Astrocyte of the spinal cord (primary cell): Measurements from ENCODE around the gene TUBA1A.
A peak's percentile ranks its signal among the peaks of the same experiment; 100 is the strongest.
"Not testable (repeated sequence)": the region's sequence is repeated elsewhere in the genome, so short reads cannot be mapped to it uniquely, and the experiment has no call there.

ENCODE experiments used
- DNase-seq: peaks from one replicate; pipeline ENCODE4 v3.0.0; 2011; ENCODE audit warnings: low read depth, low spot score
- H3K4me3 ChIP-seq: 2 replicates; pipeline ENCODE4 v1.5.1; 2011; ENCODE audit warnings: low read depth, mild to moderate bottlenecking, low read length, moderate library complexity
- in situ Hi-C: cut with HindIII; loops from 2 replicates; pipeline ENCODE4 v1.10.0; 2017; ENCODE audit warnings: low sequenced_read_pairs
- TF ChIP-seq, protein P1 (sequence below): IDR thresholded peaks from 2 replicates; pipeline ENCODE4 v1.5.1; 2012; ENCODE audit warnings: low read depth, mild to moderate bottlenecking, low read length, inconsistent platforms

Gene TUBA1A

DNA sequence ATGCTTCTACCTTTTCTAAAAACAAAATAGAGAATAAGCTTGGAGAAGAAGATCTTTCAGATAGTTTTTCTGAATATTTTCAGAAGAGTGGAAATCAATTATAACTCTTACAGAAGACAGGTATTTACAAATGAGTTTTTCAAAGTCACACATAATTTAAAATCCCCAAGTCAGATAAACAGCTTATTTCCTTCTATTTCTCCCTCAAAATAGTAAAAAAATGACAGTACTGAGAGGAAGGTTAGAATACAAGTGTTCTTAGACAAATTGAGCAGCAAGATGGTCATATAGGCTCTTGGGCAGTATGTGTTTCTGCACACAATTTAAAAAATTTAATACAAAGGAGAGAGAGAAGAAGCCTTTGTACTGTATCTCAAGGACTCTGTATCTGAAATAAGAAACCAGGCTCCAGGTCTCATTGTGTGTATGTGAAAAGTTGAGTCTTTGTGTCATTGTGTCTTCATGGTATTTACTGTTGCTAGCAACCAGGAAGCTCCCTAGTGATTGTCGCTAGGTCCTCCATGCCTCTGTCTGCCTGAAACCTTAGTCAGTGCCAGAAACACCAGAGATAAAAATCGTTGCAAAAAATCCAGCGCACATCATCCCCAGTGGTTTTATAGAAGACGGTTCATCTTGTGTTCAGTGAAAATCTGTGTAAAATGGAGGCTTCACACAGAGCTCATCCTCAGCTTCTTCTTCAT lies 12.9 kb upstream of the TUBA1A start:
- TF ChIP-seq, protein P1, sequence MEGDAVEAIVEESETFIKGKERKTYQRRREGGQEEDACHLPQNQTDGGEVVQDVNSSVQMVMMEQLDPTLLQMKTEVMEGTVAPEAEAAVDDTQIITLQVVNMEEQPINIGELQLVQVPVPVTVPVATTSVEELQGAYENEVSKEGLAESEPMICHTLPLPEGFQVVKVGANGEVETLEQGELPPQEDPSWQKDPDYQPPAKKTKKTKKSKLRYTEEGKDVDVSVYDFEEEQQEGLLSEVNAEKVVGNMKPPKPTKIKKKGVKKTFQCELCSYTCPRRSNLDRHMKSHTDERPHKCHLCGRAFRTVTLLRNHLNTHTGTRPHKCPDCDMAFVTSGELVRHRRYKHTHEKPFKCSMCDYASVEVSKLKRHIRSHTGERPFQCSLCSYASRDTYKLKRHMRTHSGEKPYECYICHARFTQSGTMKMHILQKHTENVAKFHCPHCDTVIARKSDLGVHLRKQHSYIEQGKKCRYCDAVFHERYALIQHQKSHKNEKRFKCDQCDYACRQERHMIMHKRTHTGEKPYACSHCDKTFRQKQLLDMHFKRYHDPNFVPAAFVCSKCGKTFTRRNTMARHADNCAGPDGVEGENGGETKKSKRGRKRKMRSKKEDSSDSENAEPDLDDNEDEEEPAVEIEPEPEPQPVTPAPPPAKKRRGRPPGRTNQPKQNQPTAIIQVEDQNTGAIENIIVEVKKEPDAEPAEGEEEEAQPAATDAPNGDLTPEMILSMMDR, result no peak
- H3K4me3 ChIP-seq, result no peak overlapping the region
- peak; percentile 88 for DNase-seq
- in situ Hi-C loops, result no loop called here

DNA sequence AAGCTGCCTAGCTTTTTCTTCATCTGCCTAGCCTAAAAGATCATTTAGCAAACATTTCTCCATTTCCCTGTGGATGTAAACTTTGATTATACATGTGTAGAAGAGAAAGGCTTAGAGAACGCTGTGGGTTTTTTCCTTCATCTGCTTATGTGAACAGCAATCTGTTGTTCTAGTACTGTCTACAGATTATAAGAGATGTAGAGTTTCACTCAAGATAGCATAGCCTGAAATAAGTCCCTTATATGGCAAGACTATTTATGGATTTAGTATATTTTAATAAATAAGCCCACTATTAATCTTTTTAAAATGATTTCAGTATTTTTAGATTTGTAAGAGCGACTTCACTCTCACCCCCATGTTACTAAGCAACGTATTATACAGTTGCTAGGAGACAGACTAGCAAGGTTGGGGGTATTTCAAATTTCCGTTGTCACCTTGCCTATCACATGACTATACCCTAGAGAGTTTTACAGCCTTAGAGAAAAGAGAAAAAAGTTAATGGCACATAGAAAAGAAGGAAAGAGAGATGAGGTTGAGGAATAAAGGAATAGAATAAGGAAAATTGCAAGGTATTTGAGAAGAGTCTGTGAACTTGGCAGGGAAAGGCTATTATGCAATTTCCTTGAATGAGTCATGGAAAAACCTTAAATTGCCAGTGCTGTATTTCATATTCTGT lies 12.2 kb upstream of the TUBA1A start:
- peak; percentile 92 for DNase-seq
- in situ Hi-C loops, result no loop called here
- peak overlapping the region; percentile 2 for H3K4me3 ChIP-seq
- TF ChIP-seq, protein P1, result no peak

DNA sequence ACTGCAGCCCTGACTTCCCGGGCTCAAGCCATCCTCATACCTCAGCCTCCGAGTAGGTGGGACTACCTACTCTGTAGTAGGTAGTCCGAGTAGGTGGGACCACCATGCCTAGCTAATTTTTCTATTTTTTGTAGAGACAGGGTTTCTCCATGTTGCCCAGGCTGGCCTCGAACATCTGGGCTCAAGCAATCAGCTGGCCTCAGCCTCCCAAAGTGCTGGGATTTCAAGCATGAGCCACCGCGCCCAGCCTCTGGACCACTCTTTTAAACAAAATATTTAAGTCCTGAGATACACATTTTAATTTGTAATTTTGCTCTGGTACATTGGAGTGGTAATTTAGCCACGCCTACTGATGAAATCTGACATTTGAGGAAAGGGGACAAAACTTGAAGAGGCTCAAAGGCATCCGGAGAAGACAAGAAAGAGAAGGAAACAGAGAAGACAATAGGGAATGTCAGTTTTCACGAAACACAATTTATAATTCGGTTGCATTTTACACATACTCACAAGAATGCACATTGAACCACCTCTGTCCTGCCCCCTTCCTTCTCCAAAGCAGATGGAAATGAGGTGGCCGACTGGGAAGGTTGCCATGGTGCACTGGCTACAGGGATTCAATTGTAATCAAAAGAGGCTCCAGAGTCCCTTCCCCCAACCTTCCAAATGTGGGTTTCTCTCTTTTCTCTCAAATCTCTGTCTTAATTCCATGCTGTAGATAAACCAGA lies 9.7 kb upstream of the TUBA1A start:
- in situ Hi-C loops, result no loop called here
- TF ChIP-seq, protein P1, result no peak
- no peak overlapping the region for H3K4me3 ChIP-seq
- peak; percentile 94 for DNase-seq

DNA sequence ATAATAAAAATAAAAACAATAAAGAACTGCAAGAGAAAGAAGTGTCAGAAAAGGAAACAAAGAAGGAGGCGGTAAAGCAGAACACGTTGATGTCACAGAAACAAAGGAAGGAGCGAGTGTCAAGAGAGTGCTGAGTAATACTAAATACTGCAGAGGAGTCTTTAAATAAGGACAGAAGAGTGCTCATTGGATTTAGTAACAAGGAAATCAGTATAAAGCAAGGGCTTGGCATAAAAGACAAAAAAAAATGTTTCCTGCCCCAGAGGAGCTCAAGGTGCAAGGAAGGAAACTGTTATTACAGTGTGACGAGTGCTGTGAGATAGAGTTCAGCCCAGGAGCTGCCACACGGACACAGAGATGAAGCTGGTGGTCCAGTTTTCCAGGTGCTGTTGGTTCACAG lies 8.4 kb upstream of the TUBA1A start:
- H3K4me3 ChIP-seq, result no peak overlapping the region
- TF ChIP-seq, protein P1, result no peak
- no peak for DNase-seq
- in situ Hi-C loops, result no loop called here

DNA sequence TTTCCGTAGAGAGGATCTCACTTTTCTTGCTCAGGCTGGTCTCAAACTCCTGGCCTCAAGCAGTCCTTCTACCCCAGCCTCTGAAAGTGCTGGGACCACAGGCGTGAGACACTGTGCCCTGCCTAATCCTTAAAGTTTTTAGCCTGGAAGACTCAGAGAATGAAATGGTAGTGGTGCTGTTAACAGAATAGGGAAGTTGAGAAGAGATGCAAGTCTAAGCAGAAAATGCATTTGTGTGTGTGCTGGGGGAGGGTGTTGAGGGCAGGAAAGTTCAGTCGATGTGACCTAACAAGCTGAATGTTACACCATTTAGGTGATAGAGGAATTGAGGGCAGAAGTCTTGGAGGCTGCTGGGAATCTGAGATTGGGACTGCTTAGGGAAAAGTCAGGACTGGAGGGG lies 6.9 kb upstream of the TUBA1A start:
- in situ Hi-C loops, result no loop called here
- no peak overlapping the region for H3K4me3 ChIP-seq

DNA sequence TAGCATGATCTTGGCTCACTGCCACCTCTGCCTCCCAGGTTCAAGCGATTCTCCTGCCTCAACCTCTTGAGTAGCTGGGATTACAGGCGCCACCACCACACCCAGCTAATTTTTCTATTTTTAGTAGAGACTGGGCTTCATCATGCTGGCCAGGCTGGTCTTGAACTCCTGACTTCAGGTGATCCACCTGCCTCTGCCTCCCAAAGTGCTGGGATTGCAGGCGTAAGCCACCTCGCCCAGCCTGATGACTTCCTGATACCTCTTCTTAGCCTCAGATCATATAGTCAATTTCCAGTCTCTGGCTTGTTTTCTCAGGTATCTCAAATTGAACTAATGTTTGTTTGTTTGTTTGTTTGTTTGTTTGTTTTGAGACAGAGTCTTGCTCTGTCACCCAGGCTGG lies 4.9 kb upstream of the TUBA1A start:
- H3K4me3 ChIP-seq, in situ Hi-C loops, DNase-seq: not testable (repeated sequence)

More for the DNA sequence above, 6.9 kb upstream of the TUBA1A start:
- TF ChIP-seq, protein P1, result no peak
- DNase-seq, result no peak

DNA sequence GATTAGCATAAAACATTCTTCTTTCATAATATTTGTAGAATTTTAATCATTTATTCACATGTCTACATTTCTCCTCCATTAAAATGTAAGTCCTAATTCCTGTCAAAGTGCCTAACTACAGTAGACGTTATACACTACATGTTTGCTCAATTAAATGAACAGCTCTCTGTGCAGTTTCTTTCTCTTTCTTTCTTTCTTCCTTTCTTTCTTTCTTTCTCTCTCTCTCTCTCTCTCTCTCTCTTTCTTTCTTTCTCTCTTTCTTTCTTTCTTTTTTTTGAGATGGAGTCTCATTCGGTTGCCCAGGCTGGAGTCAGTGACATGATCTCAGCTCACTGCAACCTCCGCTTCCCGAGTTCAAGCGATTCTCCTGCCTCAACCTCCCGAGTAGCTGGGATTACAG lies 2.6 kb upstream of the TUBA1A start:
- DNase-seq, in situ Hi-C loops, H3K4me3 ChIP-seq: not testable (repeated sequence)
